ENCODE measurements around the gene NDUFA6.
"Not testable (repeated sequence)": the region's sequence is repeated elsewhere in the genome, so short reads cannot be mapped to it uniquely, and the experiment has no call there.

The NDUFA6 gene

DNA sequence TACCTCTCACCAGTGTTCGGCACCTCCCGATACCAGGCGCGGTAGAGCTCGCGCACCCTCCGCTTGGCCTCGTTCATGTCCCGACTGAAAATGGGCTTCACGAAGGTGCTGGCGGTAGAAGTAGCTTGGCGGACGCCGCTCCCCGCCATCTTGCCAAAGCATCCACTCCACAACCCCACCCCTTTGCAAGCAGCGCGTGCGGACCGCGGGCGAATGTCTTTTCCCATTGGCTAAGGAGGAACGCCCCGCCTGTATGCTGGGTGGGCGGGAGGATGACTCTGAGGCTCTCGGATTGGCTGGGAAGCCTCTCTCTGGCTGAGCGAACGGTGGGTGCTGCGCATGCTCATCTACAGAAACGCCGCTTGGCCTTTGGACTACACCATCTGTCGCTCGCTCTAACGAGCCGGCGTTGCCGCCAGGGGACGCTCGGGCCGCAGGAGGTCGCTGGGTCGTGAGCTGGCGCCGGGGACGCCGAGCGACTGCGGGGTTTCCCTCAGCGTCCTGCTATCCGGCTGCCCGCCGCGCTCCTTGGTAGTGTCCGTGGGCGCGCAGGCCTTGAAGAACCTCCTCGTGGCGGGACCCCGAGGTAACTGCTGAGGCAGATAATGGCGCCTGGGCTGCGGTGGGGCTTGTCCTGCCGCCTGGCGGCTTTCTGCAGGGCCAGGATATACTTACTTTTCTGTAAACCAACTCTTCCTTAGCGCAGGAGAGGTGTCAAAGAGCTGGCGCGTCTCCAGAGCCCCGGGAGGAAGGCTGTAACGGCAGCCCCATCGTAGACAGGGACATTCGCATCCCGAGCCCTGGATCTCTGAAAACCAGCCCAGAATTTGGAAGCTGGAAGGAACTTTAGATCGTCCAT lies at the start of gene NDUFA6:
NDUFA6 (minus strand) TSS at position 177 of the 859 bp plus-strand sequence; CDS start at position 149, 28 bp downstream.
- TF ChIP-seq, protein P1, sequence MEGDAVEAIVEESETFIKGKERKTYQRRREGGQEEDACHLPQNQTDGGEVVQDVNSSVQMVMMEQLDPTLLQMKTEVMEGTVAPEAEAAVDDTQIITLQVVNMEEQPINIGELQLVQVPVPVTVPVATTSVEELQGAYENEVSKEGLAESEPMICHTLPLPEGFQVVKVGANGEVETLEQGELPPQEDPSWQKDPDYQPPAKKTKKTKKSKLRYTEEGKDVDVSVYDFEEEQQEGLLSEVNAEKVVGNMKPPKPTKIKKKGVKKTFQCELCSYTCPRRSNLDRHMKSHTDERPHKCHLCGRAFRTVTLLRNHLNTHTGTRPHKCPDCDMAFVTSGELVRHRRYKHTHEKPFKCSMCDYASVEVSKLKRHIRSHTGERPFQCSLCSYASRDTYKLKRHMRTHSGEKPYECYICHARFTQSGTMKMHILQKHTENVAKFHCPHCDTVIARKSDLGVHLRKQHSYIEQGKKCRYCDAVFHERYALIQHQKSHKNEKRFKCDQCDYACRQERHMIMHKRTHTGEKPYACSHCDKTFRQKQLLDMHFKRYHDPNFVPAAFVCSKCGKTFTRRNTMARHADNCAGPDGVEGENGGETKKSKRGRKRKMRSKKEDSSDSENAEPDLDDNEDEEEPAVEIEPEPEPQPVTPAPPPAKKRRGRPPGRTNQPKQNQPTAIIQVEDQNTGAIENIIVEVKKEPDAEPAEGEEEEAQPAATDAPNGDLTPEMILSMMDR (IDR thresholded peaks at IDR 0.05; ENCODE audit: extremely low read depth, missing control alignments): peak; percentile 95
- DNase-seq (ENCODE audit: low spot score): peak; percentile 97

DNA sequence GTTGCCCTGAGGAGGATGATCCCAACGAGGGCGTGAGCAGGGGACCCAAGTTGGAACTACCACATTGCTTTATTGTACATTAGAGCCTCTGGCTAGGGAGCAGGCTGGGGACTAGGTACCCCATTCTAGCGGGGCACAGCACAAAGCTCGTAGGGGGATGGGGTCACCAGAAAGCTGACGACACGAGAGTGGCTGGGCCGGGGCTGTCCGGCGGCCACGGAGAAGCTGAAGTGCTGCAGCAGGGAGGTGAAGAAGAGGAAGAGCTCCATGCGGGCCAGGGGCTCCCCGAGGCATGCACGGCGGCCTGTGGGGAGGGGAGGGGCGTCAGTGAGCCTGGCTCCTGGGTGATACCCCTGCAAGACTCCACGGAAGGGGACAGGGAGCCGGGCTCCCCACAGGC lies 49.6 kb upstream of the NDUFA6 start:
- DNase-seq (ENCODE audit: low spot score): not testable (repeated sequence)

DNA sequence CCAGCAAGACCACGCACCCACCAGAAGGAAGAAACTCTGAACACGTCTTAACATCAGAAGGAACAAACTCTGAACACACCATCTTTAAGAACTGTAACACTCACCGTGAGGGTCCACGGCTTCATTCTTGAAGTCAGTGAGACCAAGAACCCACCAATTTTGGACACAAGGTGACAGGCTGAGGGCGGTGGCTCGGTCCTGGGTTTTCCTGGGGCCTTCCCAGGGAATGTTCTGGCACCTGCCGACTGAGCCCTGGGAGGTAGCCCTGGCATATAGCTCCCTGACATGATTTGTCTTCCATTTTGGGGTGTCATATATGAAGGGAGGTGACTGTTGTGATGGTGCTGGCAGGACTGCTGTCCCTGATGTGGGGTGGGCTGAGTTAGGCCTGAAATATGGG lies 48.9 kb upstream of the NDUFA6 start:
- DNase-seq (ENCODE audit: low spot score): not testable (repeated sequence)

DNA sequence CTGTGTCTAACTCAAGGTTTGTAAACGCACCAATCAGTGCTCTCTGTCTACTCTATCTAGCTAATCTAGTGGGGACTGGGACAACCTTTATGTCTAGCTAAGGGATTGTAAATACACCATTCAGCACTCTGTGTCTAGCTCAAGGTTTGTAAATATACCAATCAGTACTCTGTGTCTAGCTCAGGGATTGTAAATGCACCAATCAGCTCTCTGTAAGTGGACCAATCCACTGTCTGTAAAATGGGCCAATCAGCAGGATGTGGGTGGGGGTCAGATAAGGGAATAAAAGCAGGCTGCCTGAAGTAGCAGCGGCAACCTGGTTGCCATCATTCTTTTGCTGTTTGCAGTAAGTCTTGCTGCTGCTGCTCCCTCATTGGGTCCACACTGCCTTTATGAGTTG lies 48.4 kb upstream of the NDUFA6 start:
- DNase-seq (ENCODE audit: low spot score): no peak

DNA sequence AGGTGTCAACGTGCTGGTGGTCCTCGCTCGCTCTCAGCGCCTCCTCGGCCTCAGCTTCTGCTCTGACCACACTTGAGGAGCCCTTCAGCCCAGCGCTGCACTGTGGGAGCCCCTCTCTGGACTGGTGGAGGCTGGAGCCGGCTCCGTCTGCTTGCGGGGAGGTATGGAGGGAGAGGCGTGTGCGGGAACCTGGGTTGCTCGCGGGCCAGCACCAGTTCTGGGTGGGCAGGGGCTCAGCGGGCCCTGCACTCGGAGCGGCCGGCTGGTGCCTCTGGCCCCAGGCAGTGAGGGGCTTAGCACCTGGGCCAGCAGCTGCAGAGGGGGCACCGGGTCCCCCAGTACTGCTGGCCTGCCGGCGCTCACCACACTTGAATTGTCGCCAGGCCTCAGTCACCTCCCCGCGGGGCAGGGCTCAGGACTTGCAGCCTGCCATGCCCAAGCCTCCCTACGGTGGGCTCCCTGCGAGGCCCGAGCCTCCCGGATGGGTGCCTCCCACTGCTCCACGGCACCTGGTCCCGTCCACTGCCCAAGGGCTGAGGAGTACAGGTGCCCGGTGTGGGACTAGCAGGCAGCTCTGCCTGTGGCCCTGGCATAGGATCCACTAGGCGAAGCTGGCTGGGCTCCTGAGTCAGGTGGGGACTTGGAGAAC lies 47.7 kb upstream of the NDUFA6 start:
- TF ChIP-seq, protein P1 (IDR thresholded peaks at IDR 0.05; ENCODE audit: extremely low read depth, missing control alignments): no peak
- no peak for DNase-seq (ENCODE audit: low spot score)

More for the DNA sequence above, 48.4 kb upstream of the NDUFA6 start:
- TF ChIP-seq, protein P1 (IDR thresholded peaks at IDR 0.05; ENCODE audit: extremely low read depth, missing control alignments): no peak

DNA sequence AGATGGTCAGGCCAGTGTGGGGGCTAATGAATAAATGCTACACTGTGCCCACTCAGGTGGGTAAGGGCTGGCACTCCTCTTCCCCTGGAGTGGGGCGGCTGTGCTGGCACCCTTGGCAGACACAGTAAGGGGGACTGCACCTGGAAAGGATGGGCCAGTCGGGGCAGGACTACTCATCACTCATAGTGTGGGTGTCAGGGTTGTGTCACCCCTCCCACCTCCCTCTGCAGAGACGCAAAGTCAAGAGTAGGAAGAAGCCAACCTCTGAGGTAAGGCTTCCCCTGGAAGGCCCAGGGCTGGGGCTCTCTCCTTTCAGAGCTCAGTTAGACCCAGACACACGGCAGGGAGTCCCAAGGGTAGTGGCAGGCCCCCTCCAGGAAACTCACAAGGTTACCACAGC lies 45.1 kb upstream of the NDUFA6 start:
- not testable (repeated sequence) for DNase-seq (ENCODE audit: low spot score)

DNA sequence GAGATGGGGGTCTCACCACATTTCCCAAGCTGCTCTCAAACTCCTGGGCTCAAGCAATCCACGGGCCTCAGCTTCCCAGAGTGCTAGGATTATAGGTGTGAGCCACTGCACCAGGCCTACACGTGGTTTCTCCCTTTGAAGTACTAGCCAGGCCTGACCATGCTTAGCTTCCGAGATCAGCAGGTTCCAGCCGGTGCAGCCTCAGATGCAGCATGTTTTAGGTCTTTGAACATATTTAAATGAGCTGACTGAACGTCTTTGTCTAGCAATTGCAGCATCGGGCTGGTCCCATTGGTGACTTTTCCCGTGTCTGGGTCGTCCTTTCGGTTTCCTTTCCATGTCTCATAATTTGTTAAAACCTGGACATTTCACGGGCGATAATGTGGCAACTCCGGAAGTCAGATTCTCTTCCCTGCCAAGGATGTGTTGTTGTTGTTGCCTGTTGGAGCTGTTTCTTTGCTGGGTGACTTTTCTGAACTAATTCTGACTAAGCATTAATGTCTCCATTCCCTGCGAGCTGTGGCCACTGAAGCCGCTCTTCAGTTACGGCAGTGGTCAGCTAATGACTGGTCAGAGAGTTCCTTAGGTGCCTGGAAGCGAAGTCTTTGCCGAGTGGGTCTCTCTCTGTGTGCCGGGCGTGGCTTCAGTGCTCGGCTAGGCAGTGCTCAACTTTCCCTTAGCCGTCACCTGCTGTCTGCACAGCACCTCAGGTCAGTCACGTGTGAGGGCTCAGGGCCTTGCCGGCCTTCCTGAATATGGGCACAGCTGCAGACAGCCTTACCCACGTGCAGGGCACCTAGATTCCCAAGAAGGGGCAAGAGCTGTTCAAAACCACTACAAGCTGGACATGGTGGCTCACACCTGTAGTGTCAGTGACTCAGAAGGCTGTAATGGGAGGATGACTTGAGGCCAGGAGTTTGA lies 43.8 kb upstream of the NDUFA6 start:
- DNase-seq (ENCODE audit: low spot score): no peak

DNA sequence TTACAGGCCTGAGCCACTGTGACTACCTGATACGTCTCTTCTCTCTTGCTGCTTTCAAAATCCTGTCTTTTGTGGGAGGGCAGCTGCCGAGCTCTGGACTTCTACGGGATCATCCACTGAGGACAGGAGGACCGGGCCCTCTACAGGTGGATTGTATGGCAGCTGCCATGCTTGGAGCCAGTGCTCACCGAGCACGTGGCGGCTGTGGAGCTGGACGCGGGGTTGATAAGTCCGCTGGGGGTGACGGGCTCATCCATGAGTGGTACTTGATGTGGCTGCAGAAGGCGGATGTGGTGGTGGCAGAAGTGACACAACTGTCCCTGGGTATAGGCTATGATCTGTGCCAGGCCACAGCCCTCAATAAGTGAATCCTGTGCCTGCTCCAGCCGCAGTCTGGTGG lies 41.9 kb upstream of the NDUFA6 start:
- DNase-seq (ENCODE audit: low spot score): no peak

More for the DNA sequence above, 43.8 kb upstream of the NDUFA6 start:
- TF ChIP-seq, protein P1 (IDR thresholded peaks at IDR 0.05; ENCODE audit: extremely low read depth, missing control alignments): no peak

More for the DNA sequence above, 41.9 kb upstream of the NDUFA6 start:
- TF ChIP-seq, protein P1 (IDR thresholded peaks at IDR 0.05; ENCODE audit: extremely low read depth, missing control alignments): no peak
